Colon (tissue), 2 donors: ENCODE data around the gene SERPINB1.

ENCODE experiments used
- FAIRE-seq: peaks from 2 replicates; lab custom pipeline; 2012; peaks lifted over from hg19 to GRCh38; lab: Jason Lieb, UNC
- donor health status: control.
- donor health status: control.

The SERPINB1 gene

GRCh38 chr6:2791450-2791974, 50.2 kb downstream of the SERPINB1 start:
- FAIRE-seq = no peak

- FAIRE-seq = no peak
Observed at GRCh38 chr6:2790588-2791449, 50.8 kb downstream of the SERPINB1 start.

GRCh38 chr6:2786269-2786668, 55.4 kb downstream of the SERPINB1 start:
- no peak for FAIRE-seq

GRCh38 chr6:2784930-2785329, 56.7 kb downstream of the SERPINB1 start:
- no peak for FAIRE-seq

- FAIRE-seq = no peak
Observed at GRCh38 chr6:2784061-2784460, 57.6 kb downstream of the SERPINB1 start.

GRCh38 chr6:2783188-2783963, 58.3 kb downstream of the SERPINB1 start:
- FAIRE-seq = no peak

- FAIRE-seq = no peak
Observed at GRCh38 chr6:2782825-2783187, 58.9 kb downstream of the SERPINB1 start.

- FAIRE-seq = no peak
Observed at GRCh38 chr6:2782356-2782708, 59.3 kb downstream of the SERPINB1 start.
